GM23248 (cell line): ENCODE measurements around the gene KLHDC3. TPM values are rescaled to one million over a fixed set of nuclear protein-coding genes. Genes with fewer than 3 reads are reported as not detected.

ENCODE experiments used
- DNase-seq: peaks from one replicate; pipeline ENCODE4 v3.0.0-alpha.2; 2015
- H2AFZ ChIP-seq: fragments of 200-600 bp; sonication (generic); 2 replicates; pipeline ENCODE4 v1.6.1; 2016; ENCODE audit warnings: antibody characterized with exemption
- H3F3A ChIP-seq: fragments of 200-600 bp; sonication (generic); 2 replicates; pipeline ENCODE4 v1.6.1; 2016; ENCODE audit warnings: mild to moderate bottlenecking, antibody characterized with exemption, mixed run types; ENCODE audit not compliant: insufficient read depth
- H3K27ac ChIP-seq: fragments of 200-600 bp; sonication (generic); 2 replicates; pipeline ENCODE4 v1.5.1; 2016; ENCODE audit warnings: mild to moderate bottlenecking
- H3K27me3 ChIP-seq: fragments of 200-600 bp; sonication (generic); replicated peaks from 2 replicates; pipeline ENCODE4 v1.6.1; 2016; ENCODE audit warnings: mild to moderate bottlenecking; ENCODE audit not compliant: insufficient read depth
- H3K36me3 ChIP-seq: fragments of 200-600 bp; sonication (generic); 2 replicates; pipeline ENCODE4 v1.6.1; 2016; ENCODE audit warnings: low read depth, mild to moderate bottlenecking
- H3K4me1 ChIP-seq: fragments of 200-600 bp; sonication (generic); 2 replicates; pipeline ENCODE4 v1.6.1; 2016; ENCODE audit warnings: mild to moderate bottlenecking; ENCODE audit not compliant: insufficient read depth
- H3K4me2 ChIP-seq: fragments of 200-600 bp; sonication (generic); one replicate; pipeline ENCODE4 v1.6.1; 2016; ENCODE audit warnings: mild to moderate bottlenecking; ENCODE audit not compliant: unreplicated experiment
- H3K4me3 ChIP-seq: fragments of 200-600 bp; sonication (generic); 2 replicates; pipeline ENCODE4 v1.5.1; 2016; ENCODE audit warnings: mild to moderate bottlenecking
- H3K79me2 ChIP-seq: fragments of 200-600 bp; sonication (generic); 2 replicates; pipeline ENCODE4 v1.6.1; 2016; ENCODE audit warnings: mild to moderate bottlenecking; ENCODE audit not compliant: insufficient read depth
- H3K9ac ChIP-seq: fragments of 200-600 bp; sonication (generic); 2 replicates; pipeline ENCODE4 v1.6.1; 2016; ENCODE audit warnings: mild to moderate bottlenecking
- H3K9me2 ChIP-seq: fragments of 200-600 bp; sonication (generic); 2 replicates; pipeline ENCODE4 v1.6.1; 2016; ENCODE audit warnings: mixed run types, mild to moderate bottlenecking, moderate library complexity; ENCODE audit not compliant: insufficient read depth
- H3K9me3 ChIP-seq: fragments of 200-600 bp; sonication (generic); one replicate; pipeline ENCODE4 v1.6.1; 2017; ENCODE audit warnings: low read depth
- H4K20me1 ChIP-seq: fragments of 200-600 bp; sonication (generic); 2 replicates; pipeline ENCODE4 v1.6.0; 2016; ENCODE audit not compliant: insufficient read depth
- EZH2 ChIP-seq: fragments of 200-600 bp; sonication (generic); IDR thresholded peaks from 2 replicates; pipeline ENCODE4 v1.6.1; 2018; ENCODE audit warnings: antibody characterized with exemption, mild to moderate bottlenecking; ENCODE audit not compliant: insufficient read depth, poor library complexity, severe bottlenecking
- EZH2phosphoT487 ChIP-seq: fragments of 200-600 bp; sonication (generic); IDR thresholded peaks from 2 replicates; pipeline ENCODE4 v1.6.1; 2018; ENCODE audit warnings: antibody characterized with exemption, moderate library complexity, mild to moderate bottlenecking, low read depth; ENCODE audit not compliant: insufficient read depth
- WGBS, 2 experiments: methylation state at CpG; one replicate each; pipeline ENCODE4 v1.1.6; 2015 to 2017; ENCODE audit warnings: low lambda C conversion rate in 2 of 2, low coverage in 1 of 2; ENCODE audit errors: missing lambda C conversion rate in 2 of 2; 5-methylcytosine and 5-hydroxymethylcytosine counted together
- in situ Hi-C: fragments of 300-500 bp; cut with MboI; formaldehyde crosslinking; loops from 2 replicates; pipeline ENCODE4 v1.15.0; 2020
- polyA plus RNA-seq: library from polyadenylated mRNA; unstranded; fragments of >200 nt; fragmentation: Nextera tagmentation; extraction: Ambion mirVana; gene quantifications from 2 replicates; pipeline ENCODE4 v1.2.1, GENCODE V29; 2016
- total RNA-seq: library from RNA; depleted of rRNA; stranded (reverse); fragments of >200 nt; shearing (Covaris generic); gene quantifications from 2 replicates; pipeline ENCODE4 v1.2.3, GENCODE V29; 2014

Gene KLHDC3
- total and polyA plus RNA-seq, 2 experiments from 2014 or later, result 94.3 to 129 TPM

DNA sequence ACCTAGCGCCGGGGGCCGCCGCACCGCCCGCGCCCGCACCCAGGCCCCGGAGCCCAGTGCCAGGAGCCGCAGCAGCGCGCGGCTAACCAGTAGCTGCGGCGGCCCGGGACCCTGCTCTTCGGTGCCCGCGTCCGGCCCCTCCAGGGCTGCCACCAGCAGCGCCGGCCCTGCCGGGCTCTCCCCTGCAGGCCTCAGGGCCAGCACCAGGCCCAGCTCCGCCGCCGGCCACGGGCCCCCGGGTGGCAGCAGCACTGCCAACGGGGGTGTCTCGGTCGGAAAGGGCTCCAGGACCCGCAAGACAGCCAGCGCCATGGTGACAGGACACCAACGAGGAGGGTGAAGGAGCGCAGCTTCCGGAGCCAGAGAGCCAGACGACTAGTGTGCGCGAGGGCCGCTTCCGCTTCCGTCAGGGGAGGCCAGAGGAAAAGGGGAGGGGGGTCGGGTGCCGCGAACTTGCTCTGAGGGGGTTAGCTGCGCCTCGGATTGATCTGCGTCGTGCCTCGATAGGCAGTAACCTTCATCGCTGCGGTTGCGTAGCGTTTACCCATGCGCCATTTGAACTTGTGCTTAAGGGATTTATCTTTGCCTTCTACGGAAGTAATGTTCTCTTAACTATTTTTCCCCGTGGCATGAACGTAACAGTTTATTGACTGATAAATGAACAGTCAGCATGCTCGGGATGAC is 35.1 kb upstream of the KLHDC3 start, which contains the start of gene PEX6:
Gene PEX6, minus strand, starts transcription at position 343 of the 684 bp plus-strand sequence. Its CDS starts 31 bp downstream, at position 312.
- peak; percentile 94 for DNase-seq
- H3K36me3 ChIP-seq, result no peaks in the 10 kb centered on the region; the same call in 1 of the 2 replicates
- in situ Hi-C loops, result no loop called here
- H3K4me2 ChIP-seq, result peak within 1 kb of the TSS; percentile 78
- peaks cover 33% of the 10 kb centered on the region for H3F3A ChIP-seq
- peak within 1 kb of the TSS; percentile 83 for H3K27ac ChIP-seq
- H4K20me1 ChIP-seq, result no peaks in the 10 kb centered on the region; the same call in 1 of the 2 replicates
- H3K9ac ChIP-seq, result peak within 1 kb of the TSS; percentile 93
- peak within 1 kb of the TSS; percentile 81 for H3K4me3 ChIP-seq
- WGBS, 2 experiments, result 1% methylated on average over 42 to 46 of the region's 59 CpGs
- no peaks in the 10 kb centered on the region for H3K9me2 ChIP-seq
- peaks cover 21% of the 10 kb centered on the region; the same call in 1 of the 2 replicates for H3K4me1 ChIP-seq
- peaks cover 42% of the 10 kb centered on the region for H3K79me2 ChIP-seq
- H2AFZ ChIP-seq, result peak within 1 kb of the TSS; percentile 85
- TF ChIP-seq EZH2 (no peak), EZH2phosphoT487 (no peak)
- no peaks in the 10 kb centered on the region for H3K27me3 ChIP-seq
- no peaks in the 10 kb centered on the region for H3K9me3 ChIP-seq

GRCh38 chr6:42979523-42980177 is 34.4 kb upstream of the KLHDC3 start:
- TF ChIP-seq EZH2, result no peak
- in situ Hi-C loops, result no loop called here
- WGBS, 2 experiments, result 42 to 47% methylated on average over 9 of the region's 9 CpGs

GRCh38 chr6:42981836-42982235 is 32.2 kb upstream of the KLHDC3 start:
- H2AFZ ChIP-seq, result no peak overlapping the region
- no peak overlapping the region for H3K27ac ChIP-seq
- in situ Hi-C loops, result no loop called here
- peaks cover 20% of the 10 kb centered on the region for H3F3A ChIP-seq
- no peak for DNase-seq
- H3K9ac ChIP-seq, result no peak overlapping the region
- H3K27me3 ChIP-seq, result no peaks in the 10 kb centered on the region
- peaks cover 42% of the 10 kb centered on the region for H3K79me2 ChIP-seq
- no peaks in the 10 kb centered on the region; the same call in 1 of the 2 replicates for H4K20me1 ChIP-seq
- no peaks in the 10 kb centered on the region for H3K9me3 ChIP-seq
- no peak overlapping the region for H3K4me2 ChIP-seq
- no peak overlapping the region for H3K4me3 ChIP-seq
- 84 to 85% methylated on average over 5 of the region's 5 CpGs for WGBS, 2 experiments
- no peaks in the 10 kb centered on the region for H3K9me2 ChIP-seq
- H3K4me1 ChIP-seq, result peaks cover 32% of the 10 kb centered on the region
- no peaks in the 10 kb centered on the region; the same call in 1 of the 2 replicates for H3K36me3 ChIP-seq
- TF ChIP-seq EZH2phosphoT487, result no peak
- TF ChIP-seq EZH2, result no peak

More at GRCh38 chr6:42979523-42980177, 34.4 kb upstream of the KLHDC3 start:
- H3K79me2 ChIP-seq, result peaks cover 42% of the 10 kb centered on the region
- H3K27me3 ChIP-seq, result no peaks in the 10 kb centered on the region
- no peaks in the 10 kb centered on the region for H3K9me2 ChIP-seq
- H2AFZ ChIP-seq, result peak overlapping the region; percentile 85
- peak overlapping the region; percentile 93 for H3K9ac ChIP-seq
- peak overlapping the region; percentile 83 for H3K27ac ChIP-seq
- H3F3A ChIP-seq, result peaks cover 33% of the 10 kb centered on the region
- no peaks in the 10 kb centered on the region for H3K9me3 ChIP-seq
- peak overlapping the region; percentile 78 for H3K4me2 ChIP-seq
- H3K36me3 ChIP-seq, result no peaks in the 10 kb centered on the region; the same call in 1 of the 2 replicates
- no peaks in the 10 kb centered on the region; the same call in 1 of the 2 replicates for H4K20me1 ChIP-seq
- peak overlapping the region; percentile 81 for H3K4me3 ChIP-seq
- H3K4me1 ChIP-seq, result peaks cover 21% of the 10 kb centered on the region; the same call in 1 of the 2 replicates
- DNase-seq, result peak; percentile 81

GRCh38 chr6:42984001-42984923 is 29.8 kb upstream of the KLHDC3 start, which contains the start of gene PPP2R5D:
TSS of gene PPP2R5D (plus strand) at chr6:42984570. CDS start at chr6:42984678, 108 bp downstream.
- Histone ChIP-seq H4K20me1 (no peaks in the 10 kb centered on the region), H3K79me2 (peaks cover 43% of the 10 kb centered on the region), H3K9me3 (no peaks in the 10 kb centered on the region), H3K36me3 (no peaks in the 10 kb centered on the region; the same call in 1 of the 2 replicates), H3K4me1 (peaks cover 25% of the 10 kb centered on the region), H3K9ac (peak within 1 kb of the TSS; percentile 85), H3K4me3 (peak within 1 kb of the TSS; percentile 79), H3K4me2 (peak within 1 kb of the TSS; percentile 89), H3F3A (peaks cover 15% of the 10 kb centered on the region), H3K9me2 (no peaks in the 10 kb centered on the region), H2AFZ (peak within 1 kb of the TSS; percentile 88), H3K27ac (peak within 1 kb of the TSS; percentile 60), H3K27me3 (no peaks in the 10 kb centered on the region)
- WGBS, 2 experiments, result 1% methylated on average over 41 to 56 of the region's 59 CpGs
- TF ChIP-seq EZH2phosphoT487 (no peak), EZH2 (no peak)
- in situ Hi-C loops, result no loop called here
- peak; percentile 100 for DNase-seq
